ENCODE data around the gene AXIN2.

The AXIN2 gene

DNA sequence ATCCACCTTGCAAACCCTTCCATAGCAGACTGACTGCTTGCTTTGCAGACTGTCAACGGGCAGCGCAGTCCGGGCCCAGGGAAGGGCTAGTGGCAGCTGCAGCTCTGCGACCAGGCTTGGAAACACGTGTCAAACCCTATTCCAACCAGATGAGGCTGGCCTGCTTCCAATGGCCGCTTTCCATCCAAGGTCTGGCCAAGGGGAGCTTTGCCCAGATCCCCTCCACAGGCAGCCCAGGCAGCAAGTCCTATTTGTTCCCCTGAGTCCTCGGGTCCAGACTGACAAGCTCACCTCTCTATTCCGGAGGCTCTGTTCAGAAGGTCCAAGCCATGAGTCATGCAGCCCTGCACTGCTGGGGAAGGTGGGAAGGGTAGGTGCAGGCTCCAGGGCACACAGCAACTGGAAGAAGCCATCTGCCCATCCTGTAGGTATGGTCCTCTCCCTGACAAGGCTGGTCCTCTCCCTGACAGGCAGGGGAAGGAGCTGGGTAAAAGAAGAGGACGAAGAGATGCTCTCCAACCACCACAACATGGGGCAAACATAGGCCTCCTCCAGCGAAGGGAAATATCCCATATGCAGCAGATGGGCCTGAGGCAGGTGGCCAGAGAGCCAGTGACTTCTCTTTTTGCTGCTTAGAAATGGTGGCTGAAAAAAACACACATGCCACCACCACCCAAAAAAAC is 22.6 kb upstream of the AXIN2 start:
- ChIA-PET POLR2A (no interaction called here), CTCF (no interaction called here)
- Histone ChIP-seq H3K4me1 (ENCODE audit: control insufficient read depth, insufficient read depth, low read length) (peaks cover 7% of the 10 kb centered on the region; the same call in 1 of the 2 replicates), H3K36me3 (ENCODE audit: control insufficient read depth in 2 of 2, insufficient read depth in 1 of 2, low read length in 2 of 2) (no peaks in the 10 kb centered on the region), H3K4me3 (ENCODE audit: low read depth, low read length) (no peak overlapping the region), H3K9me3 (ENCODE audit: control insufficient read depth, insufficient read depth, low read depth, low read length) (no peaks in the 10 kb centered on the region), H3K27ac (ENCODE audit: extremely low read depth, low read depth, low read length) (no peak overlapping the region)
- TF ChIP-seq, protein P1, sequence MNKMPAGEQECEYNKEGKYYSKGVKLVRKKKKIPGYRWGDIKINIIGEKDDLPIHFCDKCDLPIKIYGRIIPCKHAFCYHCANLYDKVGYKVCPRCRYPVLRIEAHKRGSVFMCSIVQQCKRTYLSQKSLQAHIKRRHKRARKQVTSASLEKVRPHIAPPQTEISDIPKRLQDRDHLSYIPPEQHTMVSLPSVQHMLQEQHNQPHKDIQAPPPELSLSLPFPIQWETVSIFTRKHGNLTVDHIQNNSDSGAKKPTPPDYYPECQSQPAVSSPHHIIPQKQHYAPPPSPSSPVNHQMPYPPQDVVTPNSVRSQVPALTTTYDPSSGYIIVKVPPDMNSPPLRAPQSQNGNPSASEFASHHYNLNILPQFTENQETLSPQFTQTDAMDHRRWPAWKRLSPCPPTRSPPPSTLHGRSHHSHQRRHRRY (tag by site-specific recombination; IDR thresholded peaks at IDR 0.05), result no peak
- TF ChIP-seq, protein P2, sequence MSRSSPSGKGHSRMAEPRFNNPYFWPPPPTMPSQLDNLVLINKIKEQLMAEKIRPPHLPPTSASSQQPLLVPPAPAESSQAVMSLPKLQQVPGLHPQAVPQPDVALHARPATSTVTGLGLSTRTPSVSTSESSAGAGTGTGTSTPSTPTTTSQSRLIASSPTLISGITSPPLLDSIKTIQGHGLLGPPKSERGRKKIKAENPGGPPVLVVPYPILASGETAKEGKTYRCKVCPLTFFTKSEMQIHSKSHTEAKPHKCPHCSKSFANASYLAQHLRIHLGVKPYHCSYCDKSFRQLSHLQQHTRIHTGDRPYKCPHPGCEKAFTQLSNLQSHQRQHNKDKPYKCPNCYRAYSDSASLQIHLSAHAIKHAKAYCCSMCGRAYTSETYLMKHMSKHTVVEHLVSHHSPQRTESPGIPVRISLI (tag by site-specific recombination; IDR thresholded peaks at IDR 0.05), result no peak
- TF ChIP-seq ZNF266 (tag by site-specific recombination; IDR thresholded peaks at IDR 0.05; ENCODE audit: low read depth) (no peak), ZNF423 (tag by site-specific recombination; IDR thresholded peaks at IDR 0.05) (no peak), ZBTB8A (tag by site-specific recombination; IDR thresholded peaks at IDR 0.05) (no peak), ZNF670 (tag by site-specific recombination; IDR thresholded peaks at IDR 0.05; ENCODE audit: low read depth) (no peak), HOXD13 (CRISPR knock-in tag; IDR thresholded peaks at IDR 0.05; ENCODE audit: borderline replicate concordance) (no peak), ZFP3 (tag by site-specific recombination; IDR thresholded peaks at IDR 0.05; ENCODE audit: low read depth) (no peak), FEZF1 (tag by site-specific recombination; IDR thresholded peaks at IDR 0.05) (no peak), ZFP69B (tag by site-specific recombination; IDR thresholded peaks at IDR 0.05) (no peak), ZBTB17 (tag by site-specific recombination; IDR thresholded peaks at IDR 0.05) (no peak), ZNF529 (tag by site-specific recombination; IDR thresholded peaks at IDR 0.05; ENCODE audit: insufficient replicate concordance) (no peak), ZNF10 (tag by site-specific recombination; IDR thresholded peaks at IDR 0.05) (no peak), ZNF596 (tag by site-specific recombination; IDR thresholded peaks at IDR 0.05) (no peak), ZNF391 (tag by site-specific recombination; IDR thresholded peaks at IDR 0.05; ENCODE audit: borderline replicate concordance, low read depth) (no peak)
- TF ChIP-seq, protein P3, sequence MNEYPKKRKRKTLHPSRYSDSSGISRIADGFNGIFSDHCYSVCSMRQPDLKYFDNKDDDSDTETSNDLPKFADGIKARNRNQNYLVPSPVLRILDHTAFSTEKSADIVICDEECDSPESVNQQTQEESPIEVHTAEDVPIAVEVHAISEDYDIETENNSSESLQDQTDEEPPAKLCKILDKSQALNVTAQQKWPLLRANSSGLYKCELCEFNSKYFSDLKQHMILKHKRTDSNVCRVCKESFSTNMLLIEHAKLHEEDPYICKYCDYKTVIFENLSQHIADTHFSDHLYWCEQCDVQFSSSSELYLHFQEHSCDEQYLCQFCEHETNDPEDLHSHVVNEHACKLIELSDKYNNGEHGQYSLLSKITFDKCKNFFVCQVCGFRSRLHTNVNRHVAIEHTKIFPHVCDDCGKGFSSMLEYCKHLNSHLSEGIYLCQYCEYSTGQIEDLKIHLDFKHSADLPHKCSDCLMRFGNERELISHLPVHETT (tag by site-specific recombination; IDR thresholded peaks at IDR 0.05), result no peak
- TF ChIP-seq, protein P4, sequence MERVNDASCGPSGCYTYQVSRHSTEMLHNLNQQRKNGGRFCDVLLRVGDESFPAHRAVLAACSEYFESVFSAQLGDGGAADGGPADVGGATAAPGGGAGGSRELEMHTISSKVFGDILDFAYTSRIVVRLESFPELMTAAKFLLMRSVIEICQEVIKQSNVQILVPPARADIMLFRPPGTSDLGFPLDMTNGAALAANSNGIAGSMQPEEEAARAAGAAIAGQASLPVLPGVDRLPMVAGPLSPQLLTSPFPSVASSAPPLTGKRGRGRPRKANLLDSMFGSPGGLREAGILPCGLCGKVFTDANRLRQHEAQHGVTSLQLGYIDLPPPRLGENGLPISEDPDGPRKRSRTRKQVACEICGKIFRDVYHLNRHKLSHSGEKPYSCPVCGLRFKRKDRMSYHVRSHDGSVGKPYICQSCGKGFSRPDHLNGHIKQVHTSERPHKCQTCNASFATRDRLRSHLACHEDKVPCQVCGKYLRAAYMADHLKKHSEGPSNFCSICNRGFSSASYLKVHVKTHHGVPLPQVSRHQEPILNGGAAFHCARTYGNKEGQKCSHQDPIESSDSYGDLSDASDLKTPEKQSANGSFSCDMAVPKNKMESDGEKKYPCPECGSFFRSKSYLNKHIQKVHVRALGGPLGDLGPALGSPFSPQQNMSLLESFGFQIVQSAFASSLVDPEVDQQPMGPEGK (tag by site-specific recombination; IDR thresholded peaks at IDR 0.05), result no peak

DNA sequence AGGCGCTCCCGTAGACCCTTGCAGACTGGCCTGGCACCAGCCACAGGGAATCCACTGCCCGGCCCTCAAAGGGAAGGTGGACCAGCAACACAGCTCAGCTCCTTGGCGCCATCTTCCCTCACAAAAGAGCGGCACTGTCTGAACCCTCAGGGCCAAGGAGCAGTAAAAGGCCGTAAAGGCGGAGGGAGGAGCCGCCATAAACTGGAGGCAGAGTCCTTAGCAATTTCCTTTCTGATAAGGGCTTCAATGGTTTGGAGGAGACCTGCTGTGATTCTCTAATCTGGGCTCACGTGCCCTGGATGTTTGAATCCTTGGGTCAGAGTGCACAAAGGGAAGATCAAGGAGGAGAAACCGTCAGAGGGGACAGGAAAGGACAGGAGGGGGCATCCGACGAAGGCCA is 15.5 kb upstream of the AXIN2 start:
- POLR2A ChIA-PET, result no interaction called here
- TF ChIP-seq ZNF837 (tag by site-specific recombination; IDR thresholded peaks at IDR 0.05), result no peak
- no peak for TF ChIP-seq KLF1 (tag by site-specific recombination; IDR thresholded peaks at IDR 0.05)
- no peak for TF ChIP-seq ZNF830 (tag by site-specific recombination; IDR thresholded peaks at IDR 0.05; ENCODE audit: low read depth)
- TF ChIP-seq ZNF391 (tag by site-specific recombination; IDR thresholded peaks at IDR 0.05; ENCODE audit: borderline replicate concordance, low read depth), result no peak
- TF ChIP-seq, protein P5, sequence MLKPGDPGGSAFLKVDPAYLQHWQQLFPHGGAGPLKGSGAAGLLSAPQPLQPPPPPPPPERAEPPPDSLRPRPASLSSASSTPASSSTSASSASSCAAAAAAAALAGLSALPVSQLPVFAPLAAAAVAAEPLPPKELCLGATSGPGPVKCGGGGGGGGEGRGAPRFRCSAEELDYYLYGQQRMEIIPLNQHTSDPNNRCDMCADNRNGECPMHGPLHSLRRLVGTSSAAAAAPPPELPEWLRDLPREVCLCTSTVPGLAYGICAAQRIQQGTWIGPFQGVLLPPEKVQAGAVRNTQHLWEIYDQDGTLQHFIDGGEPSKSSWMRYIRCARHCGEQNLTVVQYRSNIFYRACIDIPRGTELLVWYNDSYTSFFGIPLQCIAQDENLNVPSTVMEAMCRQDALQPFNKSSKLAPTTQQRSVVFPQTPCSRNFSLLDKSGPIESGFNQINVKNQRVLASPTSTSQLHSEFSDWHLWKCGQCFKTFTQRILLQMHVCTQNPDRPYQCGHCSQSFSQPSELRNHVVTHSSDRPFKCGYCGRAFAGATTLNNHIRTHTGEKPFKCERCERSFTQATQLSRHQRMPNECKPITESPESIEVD (tag by site-specific recombination; IDR thresholded peaks at IDR 0.05), result no peak
- TF ChIP-seq, protein P1 (tag by site-specific recombination; IDR thresholded peaks at IDR 0.05), result no peak
- TF ChIP-seq KLF8 (tag by site-specific recombination; IDR thresholded peaks at IDR 0.05), result no peak
- TF ChIP-seq OSR2 (tag by site-specific recombination; IDR thresholded peaks at IDR 0.05), result no peak
- TF ChIP-seq ZBTB8A (tag by site-specific recombination; IDR thresholded peaks at IDR 0.05), result no peak
- TF ChIP-seq, protein P6, sequence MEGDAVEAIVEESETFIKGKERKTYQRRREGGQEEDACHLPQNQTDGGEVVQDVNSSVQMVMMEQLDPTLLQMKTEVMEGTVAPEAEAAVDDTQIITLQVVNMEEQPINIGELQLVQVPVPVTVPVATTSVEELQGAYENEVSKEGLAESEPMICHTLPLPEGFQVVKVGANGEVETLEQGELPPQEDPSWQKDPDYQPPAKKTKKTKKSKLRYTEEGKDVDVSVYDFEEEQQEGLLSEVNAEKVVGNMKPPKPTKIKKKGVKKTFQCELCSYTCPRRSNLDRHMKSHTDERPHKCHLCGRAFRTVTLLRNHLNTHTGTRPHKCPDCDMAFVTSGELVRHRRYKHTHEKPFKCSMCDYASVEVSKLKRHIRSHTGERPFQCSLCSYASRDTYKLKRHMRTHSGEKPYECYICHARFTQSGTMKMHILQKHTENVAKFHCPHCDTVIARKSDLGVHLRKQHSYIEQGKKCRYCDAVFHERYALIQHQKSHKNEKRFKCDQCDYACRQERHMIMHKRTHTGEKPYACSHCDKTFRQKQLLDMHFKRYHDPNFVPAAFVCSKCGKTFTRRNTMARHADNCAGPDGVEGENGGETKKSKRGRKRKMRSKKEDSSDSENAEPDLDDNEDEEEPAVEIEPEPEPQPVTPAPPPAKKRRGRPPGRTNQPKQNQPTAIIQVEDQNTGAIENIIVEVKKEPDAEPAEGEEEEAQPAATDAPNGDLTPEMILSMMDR (tag by site-specific recombination; IDR thresholded peaks at IDR 0.05), result no peak
- TF ChIP-seq ZNF544 (tag by site-specific recombination; IDR thresholded peaks at IDR 0.05), result no peak

More for the DNA sequence above, 15.5 kb upstream of the AXIN2 start:
- no peaks in the 10 kb centered on the region for H3K4me1 ChIP-seq (ENCODE audit: control insufficient read depth, insufficient read depth, low read length)
- H3K9me3 ChIP-seq (ENCODE audit: control insufficient read depth, insufficient read depth, low read depth, low read length), result no peaks in the 10 kb centered on the region
- CTCF ChIA-PET, result no interaction called here
- no peak overlapping the region for H3K27ac ChIP-seq (ENCODE audit: extremely low read depth, low read depth, low read length)
- H3K4me3 ChIP-seq (ENCODE audit: low read depth, low read length), result no peak overlapping the region
- H3K36me3 ChIP-seq (ENCODE audit: control insufficient read depth in 2 of 2, insufficient read depth in 1 of 2, low read length in 2 of 2), result no peaks in the 10 kb centered on the region
